Activated naive CD8-positive, alpha-beta T cell treated with anti-CD3 and anti-CD28 coated beads, Interleukin-2, amount 50 U/mL, for 16 hours (primary cell): ENCODE measurements around the gene CENPE.
"Not testable (repeated sequence)": the region's sequence is repeated elsewhere in the genome, so short reads cannot be mapped to it uniquely, and the experiment has no call there.

Source experiments
- DNase-seq: peaks from one replicate; pipeline ENCODE4 v3.0.0-alpha.2; 2020; ENCODE audit warnings: low read depth, low spot score

CENPE gene, protein sequence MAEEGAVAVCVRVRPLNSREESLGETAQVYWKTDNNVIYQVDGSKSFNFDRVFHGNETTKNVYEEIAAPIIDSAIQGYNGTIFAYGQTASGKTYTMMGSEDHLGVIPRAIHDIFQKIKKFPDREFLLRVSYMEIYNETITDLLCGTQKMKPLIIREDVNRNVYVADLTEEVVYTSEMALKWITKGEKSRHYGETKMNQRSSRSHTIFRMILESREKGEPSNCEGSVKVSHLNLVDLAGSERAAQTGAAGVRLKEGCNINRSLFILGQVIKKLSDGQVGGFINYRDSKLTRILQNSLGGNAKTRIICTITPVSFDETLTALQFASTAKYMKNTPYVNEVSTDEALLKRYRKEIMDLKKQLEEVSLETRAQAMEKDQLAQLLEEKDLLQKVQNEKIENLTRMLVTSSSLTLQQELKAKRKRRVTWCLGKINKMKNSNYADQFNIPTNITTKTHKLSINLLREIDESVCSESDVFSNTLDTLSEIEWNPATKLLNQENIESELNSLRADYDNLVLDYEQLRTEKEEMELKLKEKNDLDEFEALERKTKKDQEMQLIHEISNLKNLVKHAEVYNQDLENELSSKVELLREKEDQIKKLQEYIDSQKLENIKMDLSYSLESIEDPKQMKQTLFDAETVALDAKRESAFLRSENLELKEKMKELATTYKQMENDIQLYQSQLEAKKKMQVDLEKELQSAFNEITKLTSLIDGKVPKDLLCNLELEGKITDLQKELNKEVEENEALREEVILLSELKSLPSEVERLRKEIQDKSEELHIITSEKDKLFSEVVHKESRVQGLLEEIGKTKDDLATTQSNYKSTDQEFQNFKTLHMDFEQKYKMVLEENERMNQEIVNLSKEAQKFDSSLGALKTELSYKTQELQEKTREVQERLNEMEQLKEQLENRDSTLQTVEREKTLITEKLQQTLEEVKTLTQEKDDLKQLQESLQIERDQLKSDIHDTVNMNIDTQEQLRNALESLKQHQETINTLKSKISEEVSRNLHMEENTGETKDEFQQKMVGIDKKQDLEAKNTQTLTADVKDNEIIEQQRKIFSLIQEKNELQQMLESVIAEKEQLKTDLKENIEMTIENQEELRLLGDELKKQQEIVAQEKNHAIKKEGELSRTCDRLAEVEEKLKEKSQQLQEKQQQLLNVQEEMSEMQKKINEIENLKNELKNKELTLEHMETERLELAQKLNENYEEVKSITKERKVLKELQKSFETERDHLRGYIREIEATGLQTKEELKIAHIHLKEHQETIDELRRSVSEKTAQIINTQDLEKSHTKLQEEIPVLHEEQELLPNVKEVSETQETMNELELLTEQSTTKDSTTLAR (N-terminal part only)

GRCh38 chr4:103198111-103198765 is at the start of gene CENPE:
Gene CENPE (minus strand): TSS chr4:103198343. CDS start chr4:103198319, 24 bp downstream.
- peak; percentile 67 for DNase-seq

DNA sequence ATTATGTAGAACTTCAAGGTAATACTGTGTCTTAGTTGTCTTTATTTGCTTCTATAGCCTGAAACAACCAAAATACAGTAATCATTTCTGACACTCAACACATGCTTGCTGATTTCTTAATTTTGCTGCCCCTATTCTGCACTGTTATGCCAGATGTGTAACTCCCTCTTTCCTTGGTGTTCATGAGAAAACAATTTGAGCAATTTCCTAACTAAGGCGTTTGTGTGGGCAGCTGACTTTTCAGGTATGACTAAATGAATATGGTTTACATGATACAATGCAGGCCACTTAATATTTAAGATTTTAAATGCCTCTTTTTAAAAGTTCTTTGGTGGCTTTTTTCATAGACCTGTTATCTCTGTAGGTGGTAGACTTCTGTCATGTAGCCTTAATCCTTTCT is 46.1 kb upstream of the CENPE start:
- no peak for DNase-seq

- not testable (repeated sequence) for DNase-seq
Observed at GRCh38 chr4:103230938-103231337, 32.8 kb upstream of the CENPE start.

- DNase-seq, result not testable (repeated sequence)
Observed at GRCh38 chr4:103223556-103223955, 25.4 kb upstream of the CENPE start.

DNA sequence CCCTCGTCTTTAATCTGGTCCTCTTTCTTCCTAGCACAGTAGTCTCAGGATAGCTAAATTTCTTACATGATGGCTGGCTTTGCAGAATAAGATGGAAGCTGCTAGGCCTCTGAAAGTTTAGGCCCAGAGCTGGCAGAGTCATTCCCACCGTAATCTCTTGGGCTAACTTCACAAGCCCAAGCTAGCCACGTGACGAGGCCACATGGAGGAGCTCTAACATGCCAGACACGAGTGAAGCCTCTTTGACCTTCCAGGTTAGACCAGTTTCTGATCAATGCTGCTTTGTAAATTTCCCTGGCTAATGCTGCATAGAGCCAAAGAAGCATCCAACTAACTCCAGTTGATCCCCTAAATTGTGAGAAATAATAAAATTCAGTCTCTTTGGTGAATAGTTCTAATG is 9.5 kb upstream of the CENPE start:
- DNase-seq, result no peak

DNA sequence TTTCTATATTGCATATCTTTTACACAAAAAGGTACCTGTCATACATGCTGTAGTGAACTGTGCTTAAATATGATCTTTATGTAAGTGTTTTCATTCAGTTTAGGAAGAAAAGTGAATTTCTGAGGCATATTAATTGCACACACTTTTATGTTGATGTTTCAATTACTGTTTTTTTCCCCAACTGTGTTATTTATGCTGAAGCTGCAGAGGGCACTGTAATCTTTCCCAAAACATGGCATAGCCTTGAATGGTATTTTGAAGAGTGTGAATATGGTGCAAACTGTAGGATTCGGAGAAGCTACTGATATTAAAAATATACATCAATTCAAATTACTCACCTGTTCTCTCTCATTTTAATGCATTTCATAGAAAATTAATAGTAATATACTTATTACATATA is 6.0 kb upstream of the CENPE start:
- DNase-seq, result no peak

DNA sequence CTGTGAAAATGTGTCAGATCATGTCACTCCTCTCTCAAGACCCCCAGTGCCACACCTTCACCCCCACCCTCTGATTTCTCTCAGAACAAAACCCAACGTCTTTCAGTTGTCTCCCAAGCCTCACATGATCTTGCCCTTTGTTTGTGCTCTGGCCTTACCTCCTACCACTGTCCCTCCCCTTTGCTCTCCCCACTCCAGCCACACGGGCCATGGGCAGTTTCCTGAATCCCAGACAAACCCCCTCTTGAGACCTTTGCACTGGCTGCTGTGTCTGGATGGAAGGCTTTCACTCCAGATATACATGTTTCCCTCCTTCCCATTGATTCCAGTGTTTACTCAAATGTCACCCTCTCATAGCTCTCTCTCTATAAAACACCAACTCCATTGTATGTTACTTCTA is 3.6 kb upstream of the CENPE start:
- DNase-seq, result no peak

DNA sequence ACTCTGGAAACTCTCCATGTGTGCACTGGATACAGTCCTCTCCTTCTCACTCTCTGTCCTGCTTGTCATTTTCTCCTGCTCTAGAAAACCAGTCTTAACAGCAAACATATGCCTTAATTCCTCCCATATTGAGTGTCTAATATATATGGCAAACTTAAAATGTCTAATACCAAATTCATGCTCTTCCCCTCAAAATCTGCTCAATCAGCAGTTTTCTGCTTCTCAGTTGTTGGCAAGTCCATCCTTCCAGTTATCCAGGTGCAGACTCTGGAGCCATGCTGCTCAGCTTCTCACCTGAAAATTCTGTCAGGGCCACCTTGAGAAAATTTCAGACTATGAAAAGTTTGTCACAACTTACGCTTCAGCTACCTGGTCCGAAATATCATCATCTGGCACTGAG is 3.1 kb upstream of the CENPE start:
- DNase-seq, result no peak

DNA sequence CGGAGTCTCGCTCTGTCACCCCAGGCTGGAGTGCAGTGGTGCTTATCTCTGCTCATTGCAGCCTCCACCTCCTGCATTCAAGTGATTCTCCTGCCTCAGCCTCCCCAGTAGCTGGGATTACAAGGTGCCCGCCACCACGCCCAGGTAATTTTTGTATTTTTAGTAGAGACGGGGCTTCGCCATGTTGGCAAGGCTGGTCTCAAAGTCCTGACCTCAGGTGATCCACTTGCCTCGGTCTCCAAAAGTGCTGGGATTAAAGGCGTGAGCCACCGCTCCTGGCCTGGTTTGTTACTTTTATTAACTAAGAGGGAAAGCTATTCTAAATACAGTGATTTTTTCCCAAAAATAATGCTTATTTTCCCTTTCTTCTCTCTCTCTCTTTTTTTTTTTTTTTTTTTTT is 866 bp upstream of the CENPE start:
- no peak for DNase-seq

DNA sequence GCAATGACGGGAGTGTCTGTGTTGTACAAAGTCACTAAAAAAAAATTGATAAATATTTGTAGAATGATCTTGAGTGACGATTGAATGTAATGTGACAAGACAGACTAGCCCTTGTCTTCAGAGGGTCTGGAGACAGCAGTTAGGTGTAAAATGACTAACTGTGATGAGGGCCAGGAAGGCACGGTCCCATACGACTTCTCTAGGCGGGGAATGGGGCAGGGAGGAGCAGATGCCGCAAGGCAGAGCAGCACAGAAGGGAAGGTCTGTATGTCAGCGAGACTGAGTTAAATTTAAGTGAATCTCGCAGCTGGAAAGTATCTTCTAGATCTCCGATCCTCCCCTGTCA is 405 bp downstream of the CENPE start:
- no peak for DNase-seq

GRCh38 chr4:103193457-103193856 is 4.7 kb downstream of the CENPE start:
- no peak for DNase-seq

DNA sequence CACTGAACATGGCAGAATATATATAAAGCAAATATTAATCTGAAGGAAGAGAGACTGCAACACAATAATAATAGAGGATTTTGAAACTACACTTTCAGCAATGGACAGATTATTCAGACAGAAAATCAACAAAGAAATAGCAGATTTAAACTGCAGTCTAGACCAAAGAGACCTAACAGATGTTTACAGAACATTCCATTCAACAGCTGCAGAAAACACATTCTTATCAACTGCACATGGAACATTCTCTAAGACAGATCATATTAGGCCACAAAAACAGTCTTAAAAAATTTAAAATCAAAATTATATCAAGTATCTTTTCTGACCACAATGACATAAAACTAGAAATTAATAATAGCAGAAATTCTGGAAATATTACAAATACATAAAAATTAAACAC is 27.1 kb downstream of the CENPE start:
- DNase-seq, result no peak

GRCh38 chr4:103169750-103170149 is 28.4 kb downstream of the CENPE start:
- not testable (repeated sequence) for DNase-seq

DNA sequence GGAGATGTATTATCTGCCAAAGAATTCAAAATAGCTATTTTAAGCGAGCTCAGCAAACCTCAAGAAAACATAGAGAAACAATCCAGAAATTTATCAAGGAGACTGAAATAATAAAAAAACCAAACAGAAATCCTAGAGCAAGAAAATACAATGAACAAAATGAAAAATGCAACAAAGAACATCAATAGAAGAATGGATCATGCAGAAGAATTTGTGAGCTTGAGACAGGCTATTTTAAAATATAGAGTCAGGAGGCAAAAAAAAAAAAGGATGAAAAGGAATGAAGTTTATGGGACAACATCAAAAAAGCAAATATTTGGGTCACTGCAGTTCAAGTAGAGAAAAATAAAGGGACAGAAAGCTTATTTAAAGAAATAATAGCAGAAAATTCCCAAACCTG is 29.1 kb downstream of the CENPE start:
- DNase-seq, result no peak

GRCh38 chr4:103162176-103162575 is 36.0 kb downstream of the CENPE start:
- DNase-seq, result no peak

- no peak for DNase-seq
Observed at GRCh38 chr4:103158760-103159159, 39.4 kb downstream of the CENPE start.

- no peak for DNase-seq
Observed at GRCh38 chr4:103156106-103156505, 42.0 kb downstream of the CENPE start.

- no peak for DNase-seq
Observed at GRCh38 chr4:103152381-103152780, 45.8 kb downstream of the CENPE start.

- DNase-seq, result no peak
Observed at GRCh38 chr4:103150677-103151076, 47.5 kb downstream of the CENPE start.

GRCh38 chr4:103144926-103145325 is 53.2 kb downstream of the CENPE start:
- no peak for DNase-seq

GRCh38 chr4:103137446-103137827 is 60.7 kb downstream of the CENPE start:
- DNase-seq, result no peak
